GM23338 (cell line): Measurements from ENCODE around the gene CHIC1. TPM values are rescaled to one million over a fixed set of nuclear protein-coding genes. Genes with fewer than 3 reads are reported as not detected.

Experiments
- ATAC-seq: fragments of 200-7000 bp; cut with Tn5 transposase; 3 replicates; pipeline ENCODE4 v1.9.1; 2020
- DNase-seq: peaks from one replicate; pipeline ENCODE4 v3.0.0-alpha.2; 2015; ENCODE audit warnings: low spot score
- H2AFZ ChIP-seq: fragments of 200-600 bp; sonication (generic); 2 replicates; pipeline ENCODE4 v1.8.0; 2016; ENCODE audit warnings: antibody characterized with exemption, mild to moderate bottlenecking, moderate library complexity
- H3F3A ChIP-seq: fragments of 200-600 bp; sonication (generic); replicated peaks from 2 replicates; pipeline ENCODE4 v1.8.0; 2017; ENCODE audit warnings: antibody characterized with exemption, mixed run types, low read depth
- H3K27ac ChIP-seq: fragments of 200-600 bp; sonication (generic); 2 replicates; pipeline ENCODE4 v1.6.1; 2016; ENCODE audit warnings: low read depth
- H3K27me3 ChIP-seq: fragments of 200-600 bp; sonication (generic); 2 replicates; pipeline ENCODE4 v1.8.0; 2016; ENCODE audit warnings: mild to moderate bottlenecking, mixed run types, moderate library complexity; ENCODE audit not compliant: insufficient read depth
- H3K36me3 ChIP-seq: fragments of 200-600 bp; sonication (generic); 2 replicates; pipeline ENCODE4 v1.8.0; 2016; ENCODE audit warnings: mild to moderate bottlenecking; ENCODE audit not compliant: insufficient read depth
- H3K4me1 ChIP-seq: fragments of 200-600 bp; sonication (generic); 2 replicates; pipeline ENCODE4 v1.8.0; 2016; ENCODE audit warnings: mild to moderate bottlenecking, moderate library complexity; ENCODE audit not compliant: insufficient read depth
- H3K4me2 ChIP-seq: fragments of 200-600 bp; sonication (generic); 2 replicates; pipeline ENCODE4 v1.7.1; 2017; ENCODE audit warnings: mixed run types
- H3K4me3 ChIP-seq: fragments of 200-600 bp; sonication (generic); 2 replicates; pipeline ENCODE4 v1.6.1; 2016; ENCODE audit warnings: mixed run types
- H3K79me2 ChIP-seq: fragments of 200-600 bp; sonication (generic); replicated peaks from 2 replicates; pipeline ENCODE4 v1.8.0; 2017; ENCODE audit warnings: mild to moderate bottlenecking; ENCODE audit not compliant: insufficient read depth
- H3K9me2 ChIP-seq: fragments of 200-600 bp; sonication (generic); 2 replicates; pipeline ENCODE4 v1.8.0; 2017; ENCODE audit not compliant: insufficient read depth
- H4K20me1 ChIP-seq: fragments of 200-600 bp; sonication (generic); replicated peaks from 2 replicates; pipeline ENCODE4 v1.8.0; 2017; ENCODE audit warnings: mild to moderate bottlenecking; ENCODE audit not compliant: insufficient read depth
- H3K27ac Mint-ChIP-seq: 2 replicates; pipeline ENCODE4 v1.8.0; 2020; ENCODE audit warnings: inconsistent platforms, mild to moderate bottlenecking, moderate library complexity, mixed read lengths
- H3K27me3 Mint-ChIP-seq: 3 replicates; pipeline ENCODE4 v1.8.0; 2022; ENCODE audit warnings: low read depth, mild to moderate bottlenecking, moderate library complexity, mixed read lengths, inconsistent platforms; ENCODE audit not compliant: insufficient read depth, poor library complexity
- H3K36me3 Mint-ChIP-seq: 3 replicates; pipeline ENCODE4 v1.8.0; 2021; ENCODE audit warnings: low read depth, mild to moderate bottlenecking, inconsistent platforms, moderate library complexity, mixed read lengths
- H3K4me1 Mint-ChIP-seq: 3 replicates; pipeline ENCODE4 v1.8.0; 2020; ENCODE audit warnings: mild to moderate bottlenecking, inconsistent platforms, mixed read lengths
- H3K4me3 Mint-ChIP-seq: 3 replicates; pipeline ENCODE4 v1.8.0; 2021; ENCODE audit warnings: moderate library complexity, mild to moderate bottlenecking, inconsistent platforms, mixed read lengths
- H3K9me3 Mint-ChIP-seq: 3 replicates; pipeline ENCODE4 v1.8.0; 2020; ENCODE audit warnings: moderate library complexity, mild to moderate bottlenecking, inconsistent platforms, mixed read lengths
- CREB1 ChIP-seq: fragments of 250-450 bp; sonication (Bioruptor Pico); IDR thresholded peaks from 2 replicates; pipeline ENCODE4 v1.5.0; 2020; ENCODE audit warnings: low read depth, mild to moderate bottlenecking, moderate library complexity
- CTCF ChIP-seq, 2 experiments: fragments of 200-600 bp in 1 of 2; sonication (generic) in 1 of 2; conservative IDR thresholded peaks; 2 replicates each; pipeline versions ENCODE4 v1.5.1 to v1.6.1; 2016 to 2017; ENCODE audit warnings: antibody characterized with exemption in 2 of 2, low read depth in 2 of 2, mild to moderate bottlenecking in 2 of 2, moderate library complexity in 1 of 2
- ETS1 ChIP-seq: IDR thresholded peaks from 2 replicates; pipeline ENCODE4 v1.6.1; 2016; ENCODE audit warnings: antibody characterized with exemption
- EZH2 ChIP-seq: fragments of 200-600 bp; sonication (generic); IDR thresholded peaks from one replicate; pipeline ENCODE4 v1.8.0; 2017; ENCODE audit warnings: antibody characterized with exemption, mild to moderate bottlenecking, low read depth; ENCODE audit not compliant: unreplicated experiment
- EZH2phosphoT487 ChIP-seq: fragments of 200-600 bp; sonication (generic); IDR thresholded peaks from one replicate; pipeline ENCODE4 v1.8.1; 2018; ENCODE audit warnings: antibody characterized with exemption; ENCODE audit not compliant: unreplicated experiment
- JUNB ChIP-seq: IDR thresholded peaks from one replicate; pipeline ENCODE4 v1.6.1; 2016; ENCODE audit warnings: antibody characterized with exemption; ENCODE audit not compliant: unreplicated experiment
- NANOG ChIP-seq: IDR thresholded peaks from 2 replicates; pipeline ENCODE4 v1.6.1; 2016; ENCODE audit warnings: antibody characterized with exemption, borderline replicate concordance
- POLR2AphosphoS5 ChIP-seq: IDR thresholded peaks from 2 replicates; pipeline ENCODE4 v1.6.1; 2016; ENCODE audit warnings: antibody characterized with exemption, low read depth
- REST ChIP-seq: IDR thresholded peaks from one replicate; pipeline ENCODE4 v1.6.1; 2018; ENCODE audit warnings: antibody characterized with exemption; ENCODE audit not compliant: unreplicated experiment
- STAT1 ChIP-seq: IDR thresholded peaks from one replicate; pipeline ENCODE4 v1.6.1; 2016; ENCODE audit warnings: antibody characterized with exemption; ENCODE audit not compliant: unreplicated experiment
- ZNF114 ChIP-seq: fragments of 250-450 bp; sonication (Bioruptor Pico); IDR thresholded peaks from 2 replicates; pipeline ENCODE4 v1.5.0; 2020; ENCODE audit warnings: mild to moderate bottlenecking, moderate library complexity
- ZNF331 ChIP-seq: fragments of 250-450 bp; sonication (Bioruptor Pico); IDR thresholded peaks from 2 replicates; pipeline ENCODE4 v1.5.0; 2020; ENCODE audit warnings: low read depth, mild to moderate bottlenecking, moderate library complexity
- ZNF462 ChIP-seq: fragments of 250-450 bp; sonication (Bioruptor Pico); IDR thresholded peaks from 2 replicates; pipeline ENCODE4 v1.5.0; 2020; ENCODE audit warnings: mild to moderate bottlenecking, moderate library complexity
- polyA plus RNA-seq: library from polyadenylated mRNA; unstranded; fragments of >200 nt; fragmentation: Nextera tagmentation; extraction: Ambion mirVana; gene quantifications from 2 replicates; pipeline ENCODE4 v1.2.1, GENCODE V29; 2016
- total RNA-seq: library from RNA; depleted of rRNA; stranded (reverse); fragments of >200 nt; shearing (Covaris generic); gene quantifications from 2 replicates; pipeline ENCODE4 v1.2.3, GENCODE V29; 2014

CHIC1 gene
- total and polyA plus RNA-seq, 2 experiments from 2014 or later = 6.2 to 14.1 TPM

- no peak for DNase-seq
- peaks cover 7% of the 10 kb centered on the region; the same call in 2 of the 3 replicates for H3K4me1 Mint-ChIP-seq
- no peak overlapping the region for H3K4me2 ChIP-seq
Observed at GRCh38 chrX:73581002-73581628, 18.1 kb downstream of the CHIC1 start.

More at GRCh38 chrX:73581002-73581628, 18.1 kb downstream of the CHIC1 start:
- Histone ChIP-seq H3K27me3 (no peaks in the 10 kb centered on the region), H3K36me3 (no peaks in the 10 kb centered on the region; the same call in 1 of the 2 replicates), H3K4me1 (peaks cover 8% of the 10 kb centered on the region; the same call in 1 of the 2 replicates), H3K27ac (no peak overlapping the region), H2AFZ (no peak overlapping the region), H3K9me2 (no peaks in the 10 kb centered on the region), H3K79me2 (peaks cover 5% of the 10 kb centered on the region; the same call in 1 of the 2 replicates), H3F3A (no peaks in the 10 kb centered on the region), H3K4me3 (no peak overlapping the region), H4K20me1 (peaks cover 4% of the 10 kb centered on the region; the same call in 1 of the 2 replicates)
- TF ChIP-seq STAT1 (no peak), ZNF331 (CRISPR knock-in tag) (no peak), JUNB (no peak), ZNF462 (CRISPR knock-in tag) (no peak), REST (no peak), EZH2 (no peak), CREB1 (CRISPR knock-in tag) (no peak), EZH2phosphoT487 (no peak), ETS1 (no peak), CTCF (conservative IDR thresholded peaks at IDR 0.05; ENCODE audit: low read depth in 2 of 2) (no peak), POLR2AphosphoS5 (no peak), ZNF114 (no peak), NANOG (no peak)
- H3K27me3 Mint-ChIP-seq = no peaks in the 10 kb centered on the region
- no peak for ATAC-seq
- peaks cover 5% of the 10 kb centered on the region; the same call in 1 of the 3 replicates for H3K36me3 Mint-ChIP-seq
- no peaks in the 10 kb centered on the region for H3K9me3 Mint-ChIP-seq
- H3K4me3 Mint-ChIP-seq = no peak overlapping the region
- no peak overlapping the region for H3K27ac Mint-ChIP-seq
